ENCODE results near the gene TP73. TPM values are rescaled to one million over a fixed set of nuclear protein-coding genes. Genes with fewer than 3 reads are reported as not detected.

TP73 gene
- total RNA-seq, 1 experiment from 2014 or later, result 0.54 TPM

GRCh38 chr1:3727042-3727824 is 74.9 kb downstream of the TP73 start:
- no peak for TF ChIP-seq CTCF (IDR thresholded peaks at IDR 0.05; ENCODE audit: unreplicated experiment)
- no peak for DNase-seq
- Mint-ChIP-seq H3K27me3 (ENCODE audit: unreplicated experiment) (peaks cover 8% of the 10 kb centered on the region), H3K36me3 (ENCODE audit: insufficient read depth, unreplicated experiment) (no peaks in the 10 kb centered on the region), H3K27ac (ENCODE audit: unreplicated experiment) (no peak overlapping the region), H3K4me1 (ENCODE audit: low read depth, unreplicated experiment) (no peaks in the 10 kb centered on the region), H3K9me3 (ENCODE audit: low read depth, unreplicated experiment) (no peaks in the 10 kb centered on the region), H3K4me3 (ENCODE audit: low read depth, unreplicated experiment) (no peak overlapping the region)
- intact Hi-C loops (cut with micrococcal nuclease; ENCODE audit: unreplicated experiment), result loop anchor here (10.0 kb wide), 1 partner anchor 72 kb away; the partner anchor contains the start of genes TP73 and WRAP73
- no TSS peak for BruUV-seq (replicated peaks)
- CTCF ChIA-PET, result interaction anchor here (0.6 kb wide), 1 partner anchor 44 kb away, joined by 3 read pairs; no protein-coding TSS in a partner anchor

- no peak overlapping the region for H3K4me3 Mint-ChIP-seq (ENCODE audit: low read depth, unreplicated experiment)
- no peak overlapping the region for H3K27ac Mint-ChIP-seq (ENCODE audit: unreplicated experiment)
- H3K4me1 Mint-ChIP-seq (ENCODE audit: low read depth, unreplicated experiment), result no peaks in the 10 kb centered on the region
- no peaks in the 10 kb centered on the region for H3K36me3 Mint-ChIP-seq (ENCODE audit: insufficient read depth, unreplicated experiment)
- BruUV-seq (replicated peaks), result no TSS peak
- no peak for TF ChIP-seq CTCF (IDR thresholded peaks at IDR 0.05; ENCODE audit: unreplicated experiment)
- H3K9me3 Mint-ChIP-seq (ENCODE audit: low read depth, unreplicated experiment), result no peaks in the 10 kb centered on the region
- peaks cover 8% of the 10 kb centered on the region for H3K27me3 Mint-ChIP-seq (ENCODE audit: unreplicated experiment)
- DNase-seq, result no peak
- CTCF ChIA-PET, result interaction anchor here (0.6 kb wide), 1 partner anchor 43 kb away, joined by 3 read pairs; no protein-coding TSS in a partner anchor
- intact Hi-C loops (cut with micrococcal nuclease; ENCODE audit: unreplicated experiment), result loop anchor here (10.0 kb wide), 1 partner anchor 73 kb away; the partner anchor contains the start of genes TP73 and WRAP73
Observed at GRCh38 chr1:3727825-3728776, 75.8 kb downstream of the TP73 start.

GRCh38 chr1:3729594-3730542 is 77.6 kb downstream of the TP73 start:
- intact Hi-C loops (cut with micrococcal nuclease; ENCODE audit: unreplicated experiment), result loop anchor here (10.0 kb wide), 1 partner anchor 75 kb away; the partner anchor contains the start of genes TP73 and WRAP73
- Mint-ChIP-seq H3K4me1 (ENCODE audit: low read depth, unreplicated experiment) (no peaks in the 10 kb centered on the region), H3K9me3 (ENCODE audit: low read depth, unreplicated experiment) (no peaks in the 10 kb centered on the region), H3K4me3 (ENCODE audit: low read depth, unreplicated experiment) (no peak overlapping the region), H3K36me3 (ENCODE audit: insufficient read depth, unreplicated experiment) (no peaks in the 10 kb centered on the region), H3K27ac (ENCODE audit: unreplicated experiment) (no peak overlapping the region), H3K27me3 (ENCODE audit: unreplicated experiment) (peaks cover 8% of the 10 kb centered on the region)
- no TSS peak for BruUV-seq (replicated peaks)
- TF ChIP-seq CTCF (IDR thresholded peaks at IDR 0.05; ENCODE audit: unreplicated experiment), result no peak
- no peak for DNase-seq
- CTCF ChIA-PET, result no interaction called here
